Lower leg skin (tissue), 3 donors: ENCODE data around the gene C5orf46.

Experiments
- POLR2A ChIP-seq, 2 donors: fragments of 450-650 bp; IDR thresholded peaks; one replicate each; pipeline ENCODE4 v1.6.1; 2016 to 2017; ENCODE audit warnings: antibody characterized with exemption in 2 of 2, mild to moderate bottlenecking in 1 of 2, moderate library complexity in 1 of 2
- TF ChIP-seq, protein P1 (sequence below), 3 donors: fragments of 450-650 bp; IDR thresholded peaks; one replicate each; pipeline ENCODE4 v1.5.1; 2016; ENCODE audit warnings: antibody characterized with exemption in 3 of 3, mild to moderate bottlenecking in 3 of 3, moderate library complexity in 2 of 3

DNA sequence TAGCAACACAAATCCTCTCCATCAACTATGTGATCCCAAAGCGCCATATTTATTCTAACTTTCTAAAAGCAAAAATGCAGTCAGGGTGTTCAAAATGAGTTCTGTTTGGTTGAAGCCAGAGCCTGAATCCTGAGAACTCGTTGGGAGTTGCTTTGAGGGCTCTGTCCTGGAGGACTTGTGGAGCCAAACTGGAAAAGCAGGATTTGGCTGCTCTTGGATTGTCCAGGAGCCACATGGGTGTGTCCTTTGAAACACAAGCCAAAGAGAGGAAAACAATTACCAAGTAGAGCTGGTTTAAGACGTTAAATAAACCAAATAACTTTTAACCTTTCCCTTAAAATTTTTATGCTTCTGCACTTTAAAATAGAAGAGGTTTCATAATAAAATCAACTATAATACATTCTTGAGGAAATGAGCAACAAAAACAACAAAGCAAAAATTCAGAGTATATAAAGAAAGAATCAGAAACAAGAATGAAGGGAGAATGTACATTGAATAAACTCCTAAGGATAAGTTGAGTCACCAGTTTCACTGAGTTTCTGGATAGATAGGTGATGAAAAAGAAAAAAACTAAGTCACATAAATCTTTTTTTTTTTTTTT, 13.5 kb downstream of the C5orf46 start:
- no peak for TF ChIP-seq POLR2A (IDR thresholded peaks at IDR 0.05)
- TF ChIP-seq, protein P1, sequence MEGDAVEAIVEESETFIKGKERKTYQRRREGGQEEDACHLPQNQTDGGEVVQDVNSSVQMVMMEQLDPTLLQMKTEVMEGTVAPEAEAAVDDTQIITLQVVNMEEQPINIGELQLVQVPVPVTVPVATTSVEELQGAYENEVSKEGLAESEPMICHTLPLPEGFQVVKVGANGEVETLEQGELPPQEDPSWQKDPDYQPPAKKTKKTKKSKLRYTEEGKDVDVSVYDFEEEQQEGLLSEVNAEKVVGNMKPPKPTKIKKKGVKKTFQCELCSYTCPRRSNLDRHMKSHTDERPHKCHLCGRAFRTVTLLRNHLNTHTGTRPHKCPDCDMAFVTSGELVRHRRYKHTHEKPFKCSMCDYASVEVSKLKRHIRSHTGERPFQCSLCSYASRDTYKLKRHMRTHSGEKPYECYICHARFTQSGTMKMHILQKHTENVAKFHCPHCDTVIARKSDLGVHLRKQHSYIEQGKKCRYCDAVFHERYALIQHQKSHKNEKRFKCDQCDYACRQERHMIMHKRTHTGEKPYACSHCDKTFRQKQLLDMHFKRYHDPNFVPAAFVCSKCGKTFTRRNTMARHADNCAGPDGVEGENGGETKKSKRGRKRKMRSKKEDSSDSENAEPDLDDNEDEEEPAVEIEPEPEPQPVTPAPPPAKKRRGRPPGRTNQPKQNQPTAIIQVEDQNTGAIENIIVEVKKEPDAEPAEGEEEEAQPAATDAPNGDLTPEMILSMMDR (IDR thresholded peaks at IDR 0.05) = no peak
